Posterior cingulate gyrus (tissue), 11 donors: ENCODE results near the gene PIK3CB.
"Not testable (repeated sequence)": the region's sequence is repeated elsewhere in the genome, so short reads cannot be mapped to it uniquely, and the experiment has no call there.

Source experiments
- DNase-seq, 10 donors: peaks; one replicate each; pipeline versions ENCODE4 v3.0.0 to v3.0.0-alpha.2; 2020 to 2021; ENCODE audit warnings: mixed read lengths in 3 of 10
- intact Hi-C: fragments of 100-400 bp; cut with DNase I; formaldehyde crosslinking; loops from one replicate; pipeline ENCODE4 v1.15.1; 2023

PIK3CB gene

GRCh38 chr3:138768946-138769345 is 65.8 kb downstream of the PIK3CB start:
- intact Hi-C loops, result no loop called here
- DNase-seq, result no peak

DNA sequence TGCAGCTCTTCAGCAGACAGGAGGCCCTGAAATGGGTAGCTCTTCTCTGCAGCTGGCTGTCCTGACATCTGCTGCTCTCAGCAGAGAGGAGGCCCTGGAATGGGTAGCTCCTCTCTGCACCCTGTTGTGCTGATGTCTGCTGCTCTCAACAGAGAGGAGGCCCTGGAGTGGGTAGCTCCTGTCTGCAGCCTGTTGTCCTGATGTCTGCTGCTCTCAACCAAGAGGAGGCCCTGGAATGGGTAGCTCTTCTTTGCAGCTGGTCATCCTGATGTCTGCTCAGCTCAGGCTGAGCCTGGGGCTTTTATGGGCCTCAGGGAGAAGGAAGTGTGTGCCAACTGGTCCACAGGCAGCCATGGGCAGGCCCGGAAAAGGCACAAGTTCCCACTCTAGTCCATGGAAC is 66.6 kb downstream of the PIK3CB start:
- intact Hi-C loops, result no loop called here
- DNase-seq, result no peak

DNA sequence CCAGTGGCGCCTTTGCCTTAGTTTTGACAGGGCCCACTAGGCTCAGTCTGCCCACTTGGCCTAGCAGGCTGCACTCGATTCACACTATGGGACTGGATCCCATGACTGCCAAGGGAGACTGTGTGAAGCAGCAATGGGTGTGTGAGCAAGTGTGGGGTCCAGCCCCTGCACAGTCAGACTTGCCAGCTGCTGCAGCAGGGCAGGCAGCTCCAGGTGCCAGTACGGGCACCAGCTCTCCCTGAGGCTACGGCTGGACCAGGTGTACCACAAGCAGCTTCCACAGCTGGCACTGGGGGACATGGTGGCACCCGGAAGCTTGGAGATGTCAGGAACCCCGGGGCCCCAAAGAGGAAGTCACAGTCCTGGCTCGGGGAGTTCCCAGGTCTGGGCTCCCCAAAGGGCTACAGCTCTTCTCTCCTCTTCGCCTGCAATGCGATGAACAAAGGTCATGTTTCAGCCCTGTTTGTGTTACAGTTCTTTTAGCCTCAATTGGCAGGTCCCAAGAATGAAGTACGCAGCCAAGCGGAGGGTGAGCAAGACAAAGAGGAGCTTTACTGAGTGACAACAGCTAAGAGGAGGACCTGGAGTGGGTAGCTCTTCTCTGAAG is 67.1 kb downstream of the PIK3CB start:
- no peak for DNase-seq
- intact Hi-C loops, result no loop called here

DNA sequence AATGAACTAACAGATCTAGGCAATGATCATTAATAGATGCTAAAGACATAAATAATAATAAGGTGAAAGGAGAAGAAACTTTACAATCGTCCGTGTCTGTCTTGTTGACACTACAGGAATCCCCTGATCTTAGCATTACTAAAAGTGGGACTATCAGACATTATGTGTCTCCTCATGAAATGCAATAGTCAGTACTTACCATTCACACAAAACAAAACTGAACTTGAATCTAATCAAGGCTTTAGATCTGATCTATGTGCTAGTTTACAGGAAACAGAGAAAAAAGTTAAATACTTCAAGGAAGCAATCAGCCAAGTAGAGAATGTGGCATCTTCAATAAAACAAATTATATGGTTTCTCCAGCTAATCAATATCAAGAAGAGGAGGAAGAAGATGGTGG is 73.7 kb downstream of the PIK3CB start:
- intact Hi-C loops, result no loop called here
- no peak for DNase-seq

- intact Hi-C loops, result no loop called here
Measured at GRCh38 chr3:138748190-138748589, 86.5 kb downstream of the PIK3CB start.

DNA sequence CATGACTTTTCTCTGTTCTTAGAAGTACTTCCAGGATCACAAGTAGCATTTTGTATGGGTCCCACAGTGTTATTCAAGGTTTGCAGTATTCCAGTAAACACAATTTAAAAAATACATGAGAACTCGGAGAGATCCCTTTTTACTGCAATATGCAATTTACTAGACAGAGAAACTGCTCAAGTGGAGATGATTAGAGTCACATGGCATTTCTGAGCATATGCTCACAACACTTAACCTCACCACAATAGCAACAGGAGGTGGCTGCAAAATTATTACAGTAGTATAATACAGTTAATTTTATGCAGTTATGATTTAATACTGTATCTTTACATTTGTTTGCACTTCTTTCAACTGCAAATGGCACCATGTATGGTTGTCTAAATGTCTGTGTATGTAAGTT is 87.5 kb downstream of the PIK3CB start:
- DNase-seq, result no peak
- intact Hi-C loops, result no loop called here

More at GRCh38 chr3:138748190-138748589, 86.5 kb downstream of the PIK3CB start:
- DNase-seq, result no peak

DNA sequence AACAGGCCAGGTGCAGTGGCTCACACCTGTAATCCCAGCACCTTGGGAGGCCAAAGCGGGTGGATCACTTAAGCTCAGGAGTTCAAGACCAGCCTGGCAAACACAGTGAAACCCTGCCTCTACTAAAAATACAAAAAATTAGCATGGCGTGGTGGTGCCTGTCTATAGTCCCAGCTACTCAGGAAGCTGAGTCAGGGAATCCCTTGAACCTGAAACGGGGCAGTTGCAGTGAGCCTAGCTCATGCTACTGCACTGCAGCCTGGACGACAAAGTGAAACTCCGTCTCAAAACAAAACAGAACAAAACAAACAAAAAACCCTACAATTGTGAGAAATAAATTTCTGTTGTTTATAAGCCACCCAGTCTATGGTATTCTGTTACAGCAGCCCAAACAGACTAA is 94.7 kb downstream of the PIK3CB start:
- DNase-seq, result no peak
- intact Hi-C loops, result no loop called here

DNA sequence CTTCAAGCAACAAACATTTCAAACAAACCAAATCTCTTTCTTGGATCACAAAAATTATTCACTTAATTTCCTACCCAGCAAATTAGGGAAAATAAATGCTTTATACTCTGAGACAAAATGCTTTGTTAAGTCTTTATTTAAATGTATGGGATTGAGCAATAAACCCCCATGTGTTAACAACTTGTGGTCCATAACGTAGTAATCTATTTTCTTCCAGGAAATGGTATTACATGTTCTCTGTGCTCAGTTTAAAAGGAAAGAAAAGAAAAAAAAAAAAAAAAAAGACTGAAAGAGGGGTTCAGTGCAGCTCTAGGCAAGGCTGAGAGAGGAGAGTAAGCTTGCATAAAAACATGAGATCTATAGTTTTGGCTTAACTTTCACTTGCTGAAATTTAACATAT is 102.3 kb downstream of the PIK3CB start:
- no peak for DNase-seq
- intact Hi-C loops, result no loop called here

- no peak for DNase-seq
- intact Hi-C loops, result no loop called here
Measured at GRCh38 chr3:138726946-138727730, 107.6 kb downstream of the PIK3CB start.

DNA sequence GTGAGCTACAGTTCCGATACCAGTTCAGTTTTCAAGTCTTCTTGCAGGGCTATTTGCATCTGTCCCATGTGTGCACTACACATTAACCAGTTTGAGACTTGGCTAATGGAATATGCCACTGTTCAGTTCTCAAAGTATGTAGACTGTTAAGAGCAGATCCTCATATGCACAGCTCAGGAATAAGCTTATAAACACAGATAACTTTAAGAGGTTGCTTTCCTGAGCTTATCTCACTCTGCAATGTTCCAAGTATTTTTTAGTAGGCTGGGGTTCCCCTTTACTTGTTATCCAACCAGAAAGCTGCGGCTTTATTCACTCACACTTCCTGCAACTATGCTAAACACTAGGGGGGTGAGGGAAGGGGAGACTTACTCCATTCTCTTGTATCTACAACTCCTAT is 108.7 kb downstream of the PIK3CB start:
- intact Hi-C loops, DNase-seq: not testable (repeated sequence)

DNA sequence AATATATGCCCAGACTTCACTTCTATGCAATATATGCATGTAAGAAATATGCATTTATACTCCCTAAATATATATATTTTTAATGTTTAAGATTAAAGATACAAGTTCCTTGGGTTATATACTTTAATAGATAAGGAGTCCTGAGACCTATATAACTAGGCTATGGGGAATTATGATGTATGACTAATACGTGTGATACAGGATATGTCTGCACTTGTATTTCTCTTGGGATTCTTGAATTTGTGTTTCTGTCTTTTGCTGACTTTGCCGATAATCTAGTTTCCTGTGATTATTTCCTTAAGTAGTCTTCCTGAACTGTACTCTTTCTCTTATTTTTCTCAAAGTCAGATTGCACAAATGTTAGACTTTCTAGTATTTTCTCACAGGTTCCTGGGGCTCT is 109.6 kb downstream of the PIK3CB start:
- DNase-seq, result no peak
- intact Hi-C loops, result no loop called here

DNA sequence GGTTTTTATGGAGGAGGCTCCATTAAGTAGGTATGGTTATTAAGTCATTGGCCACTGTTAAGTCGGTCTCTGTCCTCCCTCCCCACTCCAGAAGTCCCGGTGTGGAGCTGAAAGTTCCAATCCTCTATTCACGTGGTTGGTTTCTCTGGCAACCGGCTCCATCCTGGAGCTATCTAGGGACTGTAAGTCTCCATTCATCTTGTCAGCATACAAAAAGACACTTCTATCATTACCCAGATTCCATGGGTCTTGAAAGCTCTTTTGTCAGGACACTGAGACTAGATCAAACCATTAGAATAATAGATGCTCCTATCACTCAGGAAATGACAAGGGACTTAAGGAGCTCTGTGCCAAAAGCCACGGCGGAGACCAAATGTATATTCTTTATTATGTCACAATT is 110.3 kb downstream of the PIK3CB start:
- no peak for DNase-seq
- intact Hi-C loops, result no loop called here

DNA sequence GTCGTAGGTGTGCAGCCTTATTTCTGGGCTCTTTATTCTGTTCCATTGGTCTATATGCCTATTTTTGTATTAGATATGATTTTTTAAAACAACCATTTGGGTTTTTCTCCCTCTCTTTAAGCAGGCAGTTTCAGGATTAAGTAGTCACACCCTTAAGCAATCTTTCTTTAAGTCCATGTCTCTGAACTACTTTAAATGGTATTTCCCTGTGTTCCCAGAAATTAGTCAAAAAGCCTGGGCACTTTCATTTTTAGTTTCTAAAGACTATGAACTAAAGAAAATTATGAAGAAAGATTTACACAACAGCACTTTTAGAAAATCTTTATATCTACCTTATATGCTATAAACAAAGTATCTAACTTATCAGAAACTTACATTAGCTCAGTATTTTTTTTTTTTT is 115.9 kb downstream of the PIK3CB start:
- intact Hi-C loops, result no loop called here
- DNase-seq, result no peak

DNA sequence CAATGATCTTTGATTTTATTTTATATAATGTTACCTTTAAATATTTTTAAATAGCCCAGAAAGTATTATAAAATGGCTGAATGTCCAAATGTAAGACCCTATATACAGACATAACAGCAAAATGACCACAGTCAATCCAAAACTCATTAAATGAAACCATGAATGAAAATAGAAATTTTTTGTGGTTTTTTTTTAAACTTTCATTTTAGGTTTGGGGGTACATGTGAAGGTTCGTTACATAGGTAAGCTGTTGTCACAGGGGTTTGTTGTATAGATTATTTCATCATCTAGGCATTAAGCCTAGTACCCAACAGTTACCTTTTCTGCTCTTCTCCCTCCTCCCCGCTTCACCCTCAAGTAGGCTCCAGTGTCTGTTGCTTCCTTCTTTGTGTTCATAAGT is 117.4 kb downstream of the PIK3CB start:
- intact Hi-C loops, result no loop called here
- DNase-seq, result no peak

DNA sequence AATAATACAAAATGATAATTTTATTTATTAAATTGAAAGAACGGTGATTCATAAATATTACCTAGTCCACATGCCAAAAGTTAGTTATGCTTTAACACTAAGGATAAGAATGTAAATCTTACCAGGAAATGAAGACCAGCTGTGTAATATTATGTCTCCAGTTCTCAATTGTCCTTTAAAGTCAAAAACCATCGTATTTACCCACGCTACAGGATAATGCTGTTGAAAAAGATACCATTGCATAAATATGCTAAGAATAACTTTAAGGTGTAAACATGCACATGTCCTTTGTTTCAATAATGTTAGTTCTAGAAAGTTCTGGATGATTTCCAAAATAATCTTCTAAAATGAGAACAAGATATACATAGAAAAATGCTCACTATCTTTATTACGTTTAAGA is 122.6 kb downstream of the PIK3CB start:
- intact Hi-C loops, result no loop called here

DNA sequence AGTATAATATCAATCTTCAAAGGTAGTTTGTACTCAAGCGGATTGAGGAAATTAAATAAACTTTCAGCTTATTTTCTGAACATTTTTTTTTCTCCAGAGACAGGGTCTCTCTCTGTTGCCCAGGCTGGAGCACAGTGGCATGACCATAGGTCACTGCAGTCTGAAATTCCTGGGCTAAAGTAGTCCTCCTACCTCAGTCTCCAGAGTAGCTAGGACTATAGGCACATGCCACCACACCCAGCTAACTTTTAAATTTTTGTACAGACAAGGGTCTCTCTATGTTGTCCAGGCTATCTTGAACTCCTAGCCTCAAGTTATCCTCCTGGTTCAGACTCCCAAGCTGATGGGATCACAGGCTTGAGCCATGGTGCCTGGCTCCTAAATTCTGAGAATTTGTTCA is 129.1 kb downstream of the PIK3CB start:
- intact Hi-C loops, result no loop called here
- DNase-seq, result no peak

More for the DNA sequence above, 122.6 kb downstream of the PIK3CB start:
- no peak for DNase-seq

DNA sequence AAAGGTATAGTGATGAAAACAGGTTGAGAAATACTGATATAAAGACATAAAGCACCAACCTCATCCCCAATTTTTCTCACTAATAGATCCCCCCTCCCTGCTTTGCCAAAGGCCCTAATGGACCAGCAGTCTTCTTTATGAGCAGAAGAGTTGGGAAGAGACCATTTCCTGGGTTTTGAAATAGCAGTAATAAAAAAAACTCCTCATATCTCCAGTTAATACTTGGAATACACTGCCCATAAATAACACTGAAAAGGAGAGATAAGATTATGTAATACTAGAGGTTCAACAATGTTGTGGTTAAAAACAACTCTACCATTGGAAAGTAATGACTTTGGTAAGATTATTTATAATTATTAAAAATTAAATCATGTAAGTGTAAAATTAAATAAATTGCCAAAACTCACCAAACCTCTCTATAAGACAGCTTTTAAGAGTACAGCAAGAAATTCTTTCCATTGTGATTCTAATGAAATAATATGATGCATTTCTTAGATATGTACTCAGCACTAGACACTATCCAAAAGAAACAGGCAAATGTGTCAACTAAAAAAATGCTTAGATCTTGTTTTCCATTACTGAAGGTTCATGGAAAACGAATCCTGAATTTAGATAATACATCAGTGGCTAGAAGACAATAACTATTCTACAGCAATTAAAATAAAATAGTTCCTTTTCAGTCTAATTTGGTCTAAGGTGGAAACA is 137.9 kb downstream of the PIK3CB start:
- DNase-seq, result no peak
- intact Hi-C loops, result loop anchor here (10.0 kb wide), 1 partner anchor 138 kb away; the partner anchor contains the start of gene PIK3CB

GRCh38 chr3:138694287-138695007 is 140.3 kb downstream of the PIK3CB start:
- no peak for DNase-seq
- intact Hi-C loops, result loop anchor here (10.0 kb wide), 1 partner anchor 140 kb away; the partner anchor contains the start of gene PIK3CB

- DNase-seq, result no peak
- intact Hi-C loops, result loop anchor here (10.0 kb wide), 1 partner anchor 143 kb away; the partner anchor contains the start of gene PIK3CB
Measured at GRCh38 chr3:138692152-138692551, 142.6 kb downstream of the PIK3CB start.

GRCh38 chr3:138691351-138691750 is 143.4 kb downstream of the PIK3CB start:
- intact Hi-C loops, result loop anchor here (10.0 kb wide), 1 partner anchor 143 kb away; the partner anchor contains the start of gene PIK3CB

GRCh38 chr3:138690036-138690435 is 144.7 kb downstream of the PIK3CB start:
- DNase-seq, result no peak
- intact Hi-C loops, result loop anchor here (10.0 kb wide), 1 partner anchor 145 kb away; the partner anchor contains the start of gene PIK3CB

More at GRCh38 chr3:138691351-138691750, 143.4 kb downstream of the PIK3CB start:
- DNase-seq, result no peak
